ENCODE results near the gene EIF3K. TPM values are rescaled to one million over a fixed set of nuclear protein-coding genes. Genes with fewer than 3 reads are reported as not detected.

The EIF3K gene
- total and polyA plus RNA-seq, 2 of the 8 experiments (the other 6 are each of a cell fraction or from before 2014, with no cell fraction given) = 329 to 937 TPM

GRCh38 chr19:38673030-38673429 is 54.0 kb downstream of the EIF3K start (continued):
- TF ChIP-seq TEAD4 (IDR thresholded peaks at IDR 0.05; ENCODE audit: low read depth, low read length) = no peak
- no peak for TF ChIP-seq NANOG (IDR thresholded peaks at IDR 0.05; ENCODE audit: insufficient read depth, low read depth, low read length, poor library complexity, severe bottlenecking)

Data from H1 (cell line).